ENCODE data around the gene ENDOU. TPM values are rescaled to one million over a fixed set of nuclear protein-coding genes. Genes with fewer than 3 reads are reported as not detected.

The ENDOU gene
- total and polyA plus RNA-seq, 4 donors, result 0.07 to 0.45 (median 0.31) TPM; not detected in 1

DNA sequence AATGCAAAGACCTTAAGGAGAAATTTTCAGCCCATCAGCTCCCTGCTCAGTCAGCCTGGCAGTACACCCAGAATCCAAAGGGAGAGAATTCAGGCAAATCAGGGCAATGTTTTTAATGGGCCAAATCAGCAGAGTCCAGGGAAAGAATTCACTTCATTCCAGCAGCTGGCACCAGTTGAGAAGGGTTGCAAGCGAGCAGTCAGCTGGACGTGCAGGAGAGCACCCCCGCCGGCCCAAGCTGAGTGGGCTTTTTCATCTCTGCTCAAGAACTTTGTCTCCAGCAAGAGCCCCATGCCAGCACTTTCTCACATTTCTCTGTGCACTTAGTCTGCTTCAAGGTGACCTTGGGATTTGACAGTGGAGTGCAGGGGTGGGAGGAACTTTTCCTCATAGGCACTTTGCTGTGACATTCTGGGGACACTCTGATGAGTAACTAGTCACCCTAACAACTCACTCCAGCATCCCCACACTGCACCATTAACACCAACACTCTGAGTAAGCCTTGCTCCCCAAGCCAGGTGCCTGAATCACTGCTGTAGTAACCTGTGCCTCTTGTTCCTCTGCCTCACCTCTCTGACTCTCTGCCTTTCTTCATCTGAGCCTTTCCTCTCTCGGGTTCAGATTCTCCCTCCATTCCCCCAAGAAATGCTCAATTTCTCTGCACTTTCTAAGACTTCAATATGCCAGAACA, 2.2 kb downstream of the ENDOU start:
- Histone ChIP-seq H3K9me3 (ENCODE audit: control insufficient read depth in 4 of 4, insufficient read depth in 3 of 4, low read length in 3 of 4) (no peaks in the 10 kb centered on the region), H3K27ac (ENCODE audit: low read depth in 1 of 2, low read length in 1 of 2) (no peak overlapping the region), H3K27me3 (ENCODE audit: control insufficient read depth in 3 of 3, insufficient read depth in 3 of 3, low read length in 2 of 3) (no peaks in the 10 kb centered on the region), H3K4me3 (no peak overlapping the region), H3K9ac (ENCODE audit: insufficient read depth in 1 of 2, low read length in 2 of 2) (no peak overlapping the region), H3K4me1 (ENCODE audit: control insufficient read depth in 5 of 5, insufficient read depth in 5 of 5, low read length in 5 of 5) (peaks cover 0 to 5% (median 0%) of the 10 kb centered on the region in 5 donors), H3K36me3 (ENCODE audit: control insufficient read depth in 4 of 4, insufficient read depth in 4 of 4, low read length in 4 of 4) (peaks cover 0 to 3% (median 0%) of the 10 kb centered on the region in 4 donors)
- ATAC-seq (ENCODE audit: insufficient read depth, low FRiP score) (no peak), DNase-seq (no peak)
- TF ChIP-seq, protein P1, sequence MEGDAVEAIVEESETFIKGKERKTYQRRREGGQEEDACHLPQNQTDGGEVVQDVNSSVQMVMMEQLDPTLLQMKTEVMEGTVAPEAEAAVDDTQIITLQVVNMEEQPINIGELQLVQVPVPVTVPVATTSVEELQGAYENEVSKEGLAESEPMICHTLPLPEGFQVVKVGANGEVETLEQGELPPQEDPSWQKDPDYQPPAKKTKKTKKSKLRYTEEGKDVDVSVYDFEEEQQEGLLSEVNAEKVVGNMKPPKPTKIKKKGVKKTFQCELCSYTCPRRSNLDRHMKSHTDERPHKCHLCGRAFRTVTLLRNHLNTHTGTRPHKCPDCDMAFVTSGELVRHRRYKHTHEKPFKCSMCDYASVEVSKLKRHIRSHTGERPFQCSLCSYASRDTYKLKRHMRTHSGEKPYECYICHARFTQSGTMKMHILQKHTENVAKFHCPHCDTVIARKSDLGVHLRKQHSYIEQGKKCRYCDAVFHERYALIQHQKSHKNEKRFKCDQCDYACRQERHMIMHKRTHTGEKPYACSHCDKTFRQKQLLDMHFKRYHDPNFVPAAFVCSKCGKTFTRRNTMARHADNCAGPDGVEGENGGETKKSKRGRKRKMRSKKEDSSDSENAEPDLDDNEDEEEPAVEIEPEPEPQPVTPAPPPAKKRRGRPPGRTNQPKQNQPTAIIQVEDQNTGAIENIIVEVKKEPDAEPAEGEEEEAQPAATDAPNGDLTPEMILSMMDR (IDR thresholded peaks at IDR 0.05; ENCODE audit: control extremely low read depth, extremely low read depth), result no peak
- 84 to 92% methylated on average over 5 of the region's 5 CpGs for WGBS, 2 donors

DNA sequence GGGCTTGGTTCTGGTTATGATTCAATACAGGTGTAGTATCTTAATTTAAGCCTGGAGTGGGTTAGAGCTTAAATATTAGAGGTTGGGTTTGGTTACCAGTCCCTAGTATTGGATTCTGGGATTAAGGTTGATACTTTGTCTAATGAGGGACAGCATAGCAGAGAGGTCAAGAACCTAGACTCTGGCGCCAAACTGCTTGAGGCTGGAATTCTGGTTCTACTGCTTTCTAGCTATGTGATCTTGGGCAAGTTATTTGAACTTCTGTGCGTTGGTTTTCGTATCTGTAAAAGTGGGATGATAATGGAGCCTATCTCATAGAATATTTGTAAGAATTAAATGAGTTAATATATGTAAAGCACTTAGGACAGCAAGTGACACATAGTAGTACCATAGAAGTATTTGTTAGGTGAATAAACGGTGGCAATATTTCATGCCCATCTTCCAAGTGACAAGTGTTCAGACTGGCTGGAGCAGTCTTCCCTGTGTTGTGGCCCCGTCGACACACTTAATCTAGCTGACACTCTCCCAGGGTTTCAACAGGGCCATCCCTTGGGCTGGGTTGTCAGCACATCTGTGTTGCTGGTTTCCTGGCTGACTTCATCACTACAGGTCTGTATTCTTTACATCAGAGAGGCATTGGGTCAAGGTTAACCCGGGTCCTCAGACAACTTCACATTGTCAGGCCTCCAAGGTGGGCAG, 3.0 kb downstream of the ENDOU start:
- no peaks in the 10 kb centered on the region for H3K9me3 ChIP-seq (ENCODE audit: control insufficient read depth in 4 of 4, insufficient read depth in 3 of 4, low read length in 3 of 4)
- peaks cover 0 to 8% (median 6%) of the 10 kb centered on the region in 5 donors for H3K4me1 ChIP-seq (ENCODE audit: control insufficient read depth in 5 of 5, insufficient read depth in 5 of 5, low read length in 5 of 5)
- WGBS, 2 donors, result 71 to 85% methylated on average over 7 of the region's 7 CpGs
- peaks cover 0 to 3% (median 0%) of the 10 kb centered on the region in 4 donors for H3K36me3 ChIP-seq (ENCODE audit: control insufficient read depth in 4 of 4, insufficient read depth in 4 of 4, low read length in 4 of 4)
- no peak overlapping the region for H3K4me3 ChIP-seq
- no peak overlapping the region for H3K9ac ChIP-seq (ENCODE audit: insufficient read depth in 1 of 2, low read length in 2 of 2)
- no peak for DNase-seq
- no peaks in the 10 kb centered on the region for H3K27me3 ChIP-seq (ENCODE audit: control insufficient read depth in 3 of 3, insufficient read depth in 3 of 3, low read length in 2 of 3)
- TF ChIP-seq, protein P1 (IDR thresholded peaks at IDR 0.05; ENCODE audit: control extremely low read depth, extremely low read depth), result no peak
- no peak for ATAC-seq (ENCODE audit: insufficient read depth, low FRiP score)
- H3K27ac ChIP-seq (ENCODE audit: low read depth in 1 of 2, low read length in 1 of 2), result peak overlapping the region in 1 of 2 donors; percentile 26

DNA sequence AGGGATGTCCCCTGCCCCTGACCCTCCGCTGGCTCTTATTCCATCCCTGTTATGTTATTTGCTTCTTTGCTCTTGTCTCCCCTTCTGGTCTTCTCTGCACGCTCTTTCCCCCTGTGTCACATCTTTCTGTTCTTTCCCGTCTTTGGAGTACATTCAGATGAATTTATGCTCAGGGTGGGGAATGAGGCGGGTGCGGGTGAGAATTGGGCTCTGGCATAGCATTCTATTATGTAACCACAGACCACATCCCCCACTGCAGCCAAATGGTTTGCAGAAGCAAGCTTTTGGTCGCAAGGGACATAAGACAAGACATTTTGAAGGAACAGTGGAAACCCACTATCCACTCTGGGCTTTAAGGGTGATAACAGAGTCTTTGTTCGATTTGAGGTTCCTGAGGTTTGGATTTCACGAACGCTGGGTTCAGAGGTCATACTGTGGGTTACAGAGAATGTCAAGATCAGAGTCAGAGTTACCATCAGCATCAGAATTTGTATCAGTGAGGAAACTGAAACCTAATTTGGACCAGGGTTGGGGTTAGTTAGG, 3.8 kb downstream of the ENDOU start:
- no peaks in the 10 kb centered on the region for H3K27me3 ChIP-seq (ENCODE audit: control insufficient read depth in 3 of 3, insufficient read depth in 3 of 3, low read length in 2 of 3)
- H3K4me1 ChIP-seq (ENCODE audit: control insufficient read depth in 5 of 5, insufficient read depth in 5 of 5, low read length in 5 of 5), result peaks cover 0 to 12% (median 8%) of the 10 kb centered on the region in 5 donors
- H3K9ac ChIP-seq (ENCODE audit: insufficient read depth in 1 of 2, low read length in 2 of 2), result no peak overlapping the region
- TF ChIP-seq, protein P1 (IDR thresholded peaks at IDR 0.05; ENCODE audit: control extremely low read depth, extremely low read depth), result no peak
- H3K27ac ChIP-seq (ENCODE audit: low read depth in 1 of 2, low read length in 1 of 2), result no peak overlapping the region
- 42 to 67% methylated on average over 9 of the region's 9 CpGs for whole genome bisulfite sequencing, 2 donors
- DNase-seq (no peak), ATAC-seq (ENCODE audit: insufficient read depth, low FRiP score) (no peak)
- no peak overlapping the region for H3K4me3 ChIP-seq
- no peaks in the 10 kb centered on the region for H3K9me3 ChIP-seq (ENCODE audit: control insufficient read depth in 4 of 4, insufficient read depth in 3 of 4, low read length in 3 of 4)
- H3K36me3 ChIP-seq (ENCODE audit: control insufficient read depth in 4 of 4, insufficient read depth in 4 of 4, low read length in 4 of 4), result peaks cover 0 to 3% (median 0%) of the 10 kb centered on the region in 4 donors

Data from lung (tissue), 12 donors.